CD8-positive, alpha-beta memory T cell (primary cell): ENCODE results near the gene DNAJC7. TPM values are rescaled to one million over a fixed set of nuclear protein-coding genes. Genes with fewer than 3 reads are reported as not detected.

Experiments
- CTCF ChIA-PET: fragments of 350-600 bp; sonication (Branson Sonifier 250); formaldehyde crosslinking; loops from one replicate; lab custom pipeline; 2021; ENCODE audit warnings: antibody characterized with exemption; lab: Charles Lee
- POLR2A ChIA-PET: fragments of 350-600 bp; sonication (Branson Sonifier 250); formaldehyde crosslinking; loops from one replicate; lab custom pipeline; 2021; ENCODE audit warnings: antibody characterized with exemption; lab: Charles Lee
- DNase-seq, 5 donors: peaks; one replicate each; pipeline versions ENCODE4 v3.0.0 to v3.0.0-alpha.2; 2020 to 2022; ENCODE audit warnings: mixed read lengths in 1 of 5
- H3K27ac ChIP-seq: one replicate; pipeline ENCODE4 v1.7.0; 2013; ENCODE audit warnings: low read depth, mild to moderate bottlenecking, low read length, moderate library complexity
- H3K27me3 ChIP-seq: 2 replicates; pipeline ENCODE4 v1.7.0; 2013; ENCODE audit warnings: low read length, mild to moderate bottlenecking; ENCODE audit not compliant: insufficient read depth, poor library complexity, severe bottlenecking
- H3K36me3 ChIP-seq: 2 replicates; pipeline ENCODE4 v1.7.0; 2013; ENCODE audit warnings: mild to moderate bottlenecking, low read length, moderate library complexity; ENCODE audit not compliant: insufficient read depth
- H3K4me1 ChIP-seq: 2 replicates; pipeline ENCODE4 v1.7.0; 2013; ENCODE audit warnings: mild to moderate bottlenecking, low read length, moderate library complexity; ENCODE audit not compliant: insufficient read depth
- H3K4me3 ChIP-seq: 2 replicates; pipeline ENCODE4 v1.7.0; 2013; ENCODE audit warnings: mild to moderate bottlenecking, low read length
- H3K9me3 ChIP-seq: 2 replicates; pipeline ENCODE4 v1.7.0; 2013; ENCODE audit warnings: mild to moderate bottlenecking, low read length
- H3K27ac Mint-ChIP-seq, 8 donors: one replicate each; pipeline ENCODE4 v1.8.0; 2020 to 2021; ENCODE audit warnings: mixed read lengths in 8 of 8, mild to moderate bottlenecking in 6 of 8, inconsistent platforms in 3 of 8, moderate library complexity in 3 of 8
- H3K27me3 Mint-ChIP-seq, 2 donors: one replicate each; pipeline ENCODE4 v1.8.0; 2020 to 2021; ENCODE audit warnings: mixed read lengths in 2 of 2, mild to moderate bottlenecking in 1 of 2, moderate library complexity in 1 of 2
- H3K36me3 Mint-ChIP-seq, 3 donors: one replicate each; pipeline ENCODE4 v1.8.0; 2020 to 2021; ENCODE audit warnings: mixed read lengths in 3 of 3, inconsistent platforms in 1 of 3, mild to moderate bottlenecking in 1 of 3
- H3K4me1 Mint-ChIP-seq, 3 donors: one replicate each; pipeline ENCODE4 v1.8.0; 2020 to 2021; ENCODE audit warnings: mixed read lengths in 3 of 3, inconsistent platforms in 1 of 3, mild to moderate bottlenecking in 1 of 3
- H3K4me3 Mint-ChIP-seq, 7 donors: one replicate each; pipeline ENCODE4 v1.8.0; 2020 to 2021; ENCODE audit warnings: mixed read lengths in 7 of 7, mild to moderate bottlenecking in 6 of 7, moderate library complexity in 4 of 7, inconsistent platforms in 2 of 7
- H3K9me3 Mint-ChIP-seq, 5 donors: one replicate each; pipeline ENCODE4 v1.8.0; 2020 to 2022; ENCODE audit warnings: mixed read lengths in 5 of 5, mild to moderate bottlenecking in 3 of 5, moderate library complexity in 2 of 5, inconsistent platforms in 1 of 5
- polyA plus RNA-seq: library from polyadenylated mRNA; unstranded; fragments of 300-500 nt; fragmentation: Illumina TruSeq; gene quantifications from one replicate; pipeline ENCODE4 v1.2.3, GENCODE V29; 2021
- total RNA-seq, 2 experiments: library from RNA; stranded (reverse); gene quantifications; one replicate each; pipeline ENCODE4 v1.2.3, GENCODE V29; 2021

DNAJC7 gene
- total and polyA plus RNA-seq, 3 experiments from 2014 or later: 74.6 to 111 (median 111) TPM

- Mint-ChIP-seq H3K9me3 (no peaks in the 10 kb centered on the region), H3K27ac (peak overlapping the region in 2 of 8 donors; percentile 5 to 44), H3K36me3 (peaks cover 0 to 80% (median 16%) of the 10 kb centered on the region in 3 donors), H3K27me3 (no peaks in the 10 kb centered on the region), H3K4me1 (peaks cover 7 to 34% (median 30%) of the 10 kb centered on the region in 3 donors), H3K4me3 (no peak overlapping the region)
- POLR2A ChIA-PET: no interaction called here
- Histone ChIP-seq H3K4me3 (no peak overlapping the region), H3K27me3 (no peaks in the 10 kb centered on the region), H3K27ac (no peak overlapping the region), H3K4me1 (peaks cover 4% of the 10 kb centered on the region), H3K9me3 (no peaks in the 10 kb centered on the region), H3K36me3 (peaks cover 37% of the 10 kb centered on the region)
- CTCF ChIA-PET: interaction anchor here (1.2 kb wide), 1 partner anchor 44 kb away, joined by 3 read pairs; the partner anchor contains the start of gene DNAJC7
- DNase-seq: no peak
Measured at GRCh38 chr17:41973408-41973811, 43.8 kb downstream of the DNAJC7 start.

GRCh38 chr17:41972571-41973407, 44.5 kb downstream of the DNAJC7 start:
- H3K27me3 Mint-ChIP-seq: no peaks in the 10 kb centered on the region
- DNase-seq: no peak
- peaks cover 36% of the 10 kb centered on the region for H3K36me3 ChIP-seq
- peaks cover 6% of the 10 kb centered on the region for H3K4me1 ChIP-seq
- H3K9me3 Mint-ChIP-seq: no peaks in the 10 kb centered on the region
- ChIA-PET CTCF (interaction anchor here (1.2 to 1.5 kb wide), 3 partner anchors 10 to 79 kb away, joined by 3 read pairs; partner anchors contain the start of gene DNAJC7), POLR2A (interaction anchor here (0.5 kb wide), 1 partner anchor 11 kb away, joined by 3 read pairs; no protein-coding TSS in a partner anchor)
- peak overlapping the region in 1 of 7 donors; percentile 2 for H3K4me3 Mint-ChIP-seq
- no peaks in the 10 kb centered on the region for H3K9me3 ChIP-seq
- no peak overlapping the region for H3K4me3 ChIP-seq
- no peak overlapping the region for H3K27ac ChIP-seq
- no peaks in the 10 kb centered on the region for H3K27me3 ChIP-seq
- H3K4me1 Mint-ChIP-seq: peaks cover 12 to 40% (median 35%) of the 10 kb centered on the region in 3 donors
- H3K27ac Mint-ChIP-seq: peak overlapping the region in 4 of 8 donors; percentile 5 to 87 (median 70)
- peaks cover 0 to 77% (median 14%) of the 10 kb centered on the region in 3 donors for H3K36me3 Mint-ChIP-seq

GRCh38 chr17:41971721-41972523, 45.3 kb downstream of the DNAJC7 start:
- Histone ChIP-seq H3K4me1 (peaks cover 13% of the 10 kb centered on the region), H3K27ac (no peak overlapping the region), H3K4me3 (no peak overlapping the region), H3K27me3 (no peaks in the 10 kb centered on the region), H3K36me3 (peaks cover 27% of the 10 kb centered on the region), H3K9me3 (no peaks in the 10 kb centered on the region)
- CTCF ChIA-PET: interaction anchor here (1.2 to 1.5 kb wide), 2 partner anchors 9 to 80 kb away, joined by 3 read pairs; no protein-coding TSS in a partner anchor
- Mint-ChIP-seq H3K4me1 (peaks cover 19 to 47% (median 33%) of the 10 kb centered on the region in 3 donors), H3K27me3 (no peaks in the 10 kb centered on the region), H3K4me3 (peak overlapping the region in 1 of 7 donors; percentile 2), H3K27ac (peak overlapping the region in 3 of 8 donors; percentile 0 to 87 (median 5)), H3K36me3 (peaks cover 0 to 69% (median 11%) of the 10 kb centered on the region in 3 donors), H3K9me3 (no peaks in the 10 kb centered on the region)
- POLR2A ChIA-PET: interaction anchor here (0.5 kb wide), 1 partner anchor 12 kb away, joined by 3 read pairs; no protein-coding TSS in a partner anchor
- no peak for DNase-seq

- Histone ChIP-seq H3K4me1 (peaks cover 13% of the 10 kb centered on the region), H3K27ac (no peak overlapping the region), H3K4me3 (no peak overlapping the region), H3K27me3 (no peaks in the 10 kb centered on the region), H3K36me3 (peaks cover 20% of the 10 kb centered on the region), H3K9me3 (no peaks in the 10 kb centered on the region)
- CTCF ChIA-PET: no interaction called here
- peaks cover 20 to 45% (median 29%) of the 10 kb centered on the region in 3 donors for H3K4me1 Mint-ChIP-seq
- H3K27me3 Mint-ChIP-seq: no peaks in the 10 kb centered on the region
- DNase-seq: no peak
- POLR2A ChIA-PET: no interaction called here
- no peaks in the 10 kb centered on the region for H3K9me3 Mint-ChIP-seq
- H3K36me3 Mint-ChIP-seq: peaks cover 0 to 60% (median 7%) of the 10 kb centered on the region in 3 donors
- peak overlapping the region in 5 of 8 donors; percentile 31 to 66 (median 51) for H3K27ac Mint-ChIP-seq
- peak overlapping the region in 1 of 7 donors; percentile 9 for H3K4me3 Mint-ChIP-seq
Measured at GRCh38 chr17:41970901-41971331, 46.3 kb downstream of the DNAJC7 start.

GRCh38 chr17:41968676-41969075, 48.6 kb downstream of the DNAJC7 start:
- no peak overlapping the region for H3K4me3 ChIP-seq
- H3K4me1 ChIP-seq: peaks cover 20% of the 10 kb centered on the region
- no peaks in the 10 kb centered on the region for H3K27me3 ChIP-seq
- H3K27me3 Mint-ChIP-seq: no peaks in the 10 kb centered on the region
- peaks cover 31 to 57% (median 41%) of the 10 kb centered on the region in 3 donors for H3K4me1 Mint-ChIP-seq
- DNase-seq: no peak
- H3K4me3 Mint-ChIP-seq: peak overlapping the region in 5 of 7 donors; percentile 9 to 86 (median 69)
- H3K9me3 Mint-ChIP-seq: no peaks in the 10 kb centered on the region
- peak overlapping the region in 3 of 8 donors; percentile 66 to 79 (median 70) for H3K27ac Mint-ChIP-seq
- peaks cover 11% of the 10 kb centered on the region for H3K36me3 ChIP-seq
- no peaks in the 10 kb centered on the region for H3K9me3 ChIP-seq
- peaks cover 0 to 37% (median 7%) of the 10 kb centered on the region in 3 donors for H3K36me3 Mint-ChIP-seq
- H3K27ac ChIP-seq: no peak overlapping the region
- ChIA-PET CTCF (interaction anchor here (0.8 to 1.2 kb wide), 2 partner anchors 48 to 147 kb away, joined by 3 read pairs; no protein-coding TSS in a partner anchor), POLR2A (no interaction called here)

GRCh38 chr17:41967921-41968578, 49.2 kb downstream of the DNAJC7 start:
- H3K27me3 Mint-ChIP-seq: no peaks in the 10 kb centered on the region
- DNase-seq: no peak

More at GRCh38 chr17:41967921-41968578, 49.2 kb downstream of the DNAJC7 start:
- ChIA-PET POLR2A (interaction anchor here (2.4 kb wide), 1 partner anchor 49 kb away, joined by 35 read pairs; the partner anchor contains the start of gene DNAJC7), CTCF (interaction anchor here (0.8 to 1.2 kb wide), 2 partner anchors 48 to 148 kb away, joined by 3 read pairs; no protein-coding TSS in a partner anchor)
- H3K27ac Mint-ChIP-seq: peak overlapping the region; percentile 48 to 88 (median 78)
- peak overlapping the region; percentile 73 to 90 (median 85) for H3K4me3 Mint-ChIP-seq
- H3K27me3 ChIP-seq: no peaks in the 10 kb centered on the region
- no peak overlapping the region for H3K27ac ChIP-seq
- peaks cover 29 to 57% (median 41%) of the 10 kb centered on the region in 3 donors for H3K4me1 Mint-ChIP-seq
- no peaks in the 10 kb centered on the region for H3K9me3 Mint-ChIP-seq
- no peak overlapping the region for H3K4me3 ChIP-seq
- peaks cover 0 to 31% (median 7%) of the 10 kb centered on the region in 3 donors for H3K36me3 Mint-ChIP-seq
- no peaks in the 10 kb centered on the region for H3K9me3 ChIP-seq
- peaks cover 20% of the 10 kb centered on the region for H3K4me1 ChIP-seq
- H3K36me3 ChIP-seq: peaks cover 10% of the 10 kb centered on the region
